ENCODE measurements around the gene IQCK.

DNA sequence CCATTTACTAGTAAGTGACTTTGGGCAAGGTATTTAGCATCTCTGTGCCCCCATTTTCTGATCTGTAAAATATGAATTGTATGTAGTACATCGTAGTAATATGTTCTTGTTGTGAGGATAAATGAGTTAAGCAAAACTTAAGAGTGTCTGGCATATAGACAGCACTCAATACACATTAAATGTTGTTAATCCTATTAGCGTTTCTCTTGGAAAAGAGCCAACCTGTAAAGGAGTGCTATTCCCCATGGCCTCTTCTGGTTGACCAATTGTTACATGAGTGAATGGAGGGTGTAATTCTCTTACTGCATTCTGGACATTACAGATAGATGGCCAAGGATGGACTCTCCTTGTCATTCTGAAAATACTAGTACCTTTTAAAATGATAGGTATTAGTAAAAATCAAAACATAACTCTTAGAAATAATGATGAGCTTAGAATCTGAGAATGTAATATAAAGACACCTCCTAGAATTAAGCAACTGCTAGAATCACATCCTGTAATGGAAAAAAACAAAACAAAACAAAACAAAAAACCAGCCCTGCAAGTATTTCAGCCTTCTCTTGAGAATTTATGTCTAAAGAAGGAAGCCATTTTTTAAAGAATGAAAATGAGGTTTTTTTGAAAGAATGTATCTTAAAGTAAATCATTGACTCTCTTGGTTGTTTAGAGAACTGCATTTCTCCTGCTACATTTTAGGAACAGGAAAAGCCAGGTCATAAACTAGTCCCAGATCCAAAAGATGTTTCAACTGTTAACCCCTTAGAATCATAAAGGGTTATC is 30.5 kb downstream of the IQCK start:
- TF ChIP-seq, protein P1, sequence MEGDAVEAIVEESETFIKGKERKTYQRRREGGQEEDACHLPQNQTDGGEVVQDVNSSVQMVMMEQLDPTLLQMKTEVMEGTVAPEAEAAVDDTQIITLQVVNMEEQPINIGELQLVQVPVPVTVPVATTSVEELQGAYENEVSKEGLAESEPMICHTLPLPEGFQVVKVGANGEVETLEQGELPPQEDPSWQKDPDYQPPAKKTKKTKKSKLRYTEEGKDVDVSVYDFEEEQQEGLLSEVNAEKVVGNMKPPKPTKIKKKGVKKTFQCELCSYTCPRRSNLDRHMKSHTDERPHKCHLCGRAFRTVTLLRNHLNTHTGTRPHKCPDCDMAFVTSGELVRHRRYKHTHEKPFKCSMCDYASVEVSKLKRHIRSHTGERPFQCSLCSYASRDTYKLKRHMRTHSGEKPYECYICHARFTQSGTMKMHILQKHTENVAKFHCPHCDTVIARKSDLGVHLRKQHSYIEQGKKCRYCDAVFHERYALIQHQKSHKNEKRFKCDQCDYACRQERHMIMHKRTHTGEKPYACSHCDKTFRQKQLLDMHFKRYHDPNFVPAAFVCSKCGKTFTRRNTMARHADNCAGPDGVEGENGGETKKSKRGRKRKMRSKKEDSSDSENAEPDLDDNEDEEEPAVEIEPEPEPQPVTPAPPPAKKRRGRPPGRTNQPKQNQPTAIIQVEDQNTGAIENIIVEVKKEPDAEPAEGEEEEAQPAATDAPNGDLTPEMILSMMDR (IDR thresholded peaks at IDR 0.05), result no peak
- TF ChIP-seq POLR2A (IDR thresholded peaks at IDR 0.05), result no peak
- no peak for TF ChIP-seq POLR2AphosphoS5 (IDR thresholded peaks at IDR 0.05; ENCODE audit: insufficient read depth in 1 of 2, low read depth in 1 of 2)

Data from vagina (tissue), 2 donors.